Measurements from ENCODE around the gene AGBL1.

DNA sequence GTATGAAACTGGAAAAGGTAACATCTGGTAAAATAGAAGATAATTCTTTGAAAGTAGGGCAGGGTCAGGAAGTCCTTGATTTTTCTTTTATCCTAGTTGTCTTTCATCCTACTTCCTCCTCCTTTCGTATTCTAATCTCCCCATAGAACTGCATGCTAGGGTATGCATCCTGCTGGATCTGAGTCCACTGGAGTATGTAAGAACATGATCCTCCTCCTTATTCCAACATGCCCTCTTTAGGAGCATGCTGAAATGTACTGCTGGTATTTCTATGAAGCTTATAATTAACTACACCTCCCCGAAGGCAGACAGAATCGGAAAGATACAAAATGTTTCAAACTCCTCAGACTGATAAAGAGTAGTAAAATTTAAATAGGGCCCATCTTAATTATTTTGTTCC is 493.8 kb downstream of the AGBL1 start:
- TF ChIP-seq POLR2AphosphoS5 (IDR thresholded peaks at IDR 0.05; ENCODE audit: low read depth) = no peak
- TF ChIP-seq, protein P1, sequence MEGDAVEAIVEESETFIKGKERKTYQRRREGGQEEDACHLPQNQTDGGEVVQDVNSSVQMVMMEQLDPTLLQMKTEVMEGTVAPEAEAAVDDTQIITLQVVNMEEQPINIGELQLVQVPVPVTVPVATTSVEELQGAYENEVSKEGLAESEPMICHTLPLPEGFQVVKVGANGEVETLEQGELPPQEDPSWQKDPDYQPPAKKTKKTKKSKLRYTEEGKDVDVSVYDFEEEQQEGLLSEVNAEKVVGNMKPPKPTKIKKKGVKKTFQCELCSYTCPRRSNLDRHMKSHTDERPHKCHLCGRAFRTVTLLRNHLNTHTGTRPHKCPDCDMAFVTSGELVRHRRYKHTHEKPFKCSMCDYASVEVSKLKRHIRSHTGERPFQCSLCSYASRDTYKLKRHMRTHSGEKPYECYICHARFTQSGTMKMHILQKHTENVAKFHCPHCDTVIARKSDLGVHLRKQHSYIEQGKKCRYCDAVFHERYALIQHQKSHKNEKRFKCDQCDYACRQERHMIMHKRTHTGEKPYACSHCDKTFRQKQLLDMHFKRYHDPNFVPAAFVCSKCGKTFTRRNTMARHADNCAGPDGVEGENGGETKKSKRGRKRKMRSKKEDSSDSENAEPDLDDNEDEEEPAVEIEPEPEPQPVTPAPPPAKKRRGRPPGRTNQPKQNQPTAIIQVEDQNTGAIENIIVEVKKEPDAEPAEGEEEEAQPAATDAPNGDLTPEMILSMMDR (conservative IDR thresholded peaks at IDR 0.05; ENCODE audit: low read depth in 2 of 2) = no peak
- TF ChIP-seq ZNF331 (CRISPR knock-in tag; IDR thresholded peaks at IDR 0.05; ENCODE audit: low read depth) = no peak
- no peak for TF ChIP-seq CREB1 (CRISPR knock-in tag; IDR thresholded peaks at IDR 0.05; ENCODE audit: low read depth)
- no peak for TF ChIP-seq EZH2 (IDR thresholded peaks at IDR 0.05; ENCODE audit: low read depth, unreplicated experiment)
- TF ChIP-seq, protein P2, sequence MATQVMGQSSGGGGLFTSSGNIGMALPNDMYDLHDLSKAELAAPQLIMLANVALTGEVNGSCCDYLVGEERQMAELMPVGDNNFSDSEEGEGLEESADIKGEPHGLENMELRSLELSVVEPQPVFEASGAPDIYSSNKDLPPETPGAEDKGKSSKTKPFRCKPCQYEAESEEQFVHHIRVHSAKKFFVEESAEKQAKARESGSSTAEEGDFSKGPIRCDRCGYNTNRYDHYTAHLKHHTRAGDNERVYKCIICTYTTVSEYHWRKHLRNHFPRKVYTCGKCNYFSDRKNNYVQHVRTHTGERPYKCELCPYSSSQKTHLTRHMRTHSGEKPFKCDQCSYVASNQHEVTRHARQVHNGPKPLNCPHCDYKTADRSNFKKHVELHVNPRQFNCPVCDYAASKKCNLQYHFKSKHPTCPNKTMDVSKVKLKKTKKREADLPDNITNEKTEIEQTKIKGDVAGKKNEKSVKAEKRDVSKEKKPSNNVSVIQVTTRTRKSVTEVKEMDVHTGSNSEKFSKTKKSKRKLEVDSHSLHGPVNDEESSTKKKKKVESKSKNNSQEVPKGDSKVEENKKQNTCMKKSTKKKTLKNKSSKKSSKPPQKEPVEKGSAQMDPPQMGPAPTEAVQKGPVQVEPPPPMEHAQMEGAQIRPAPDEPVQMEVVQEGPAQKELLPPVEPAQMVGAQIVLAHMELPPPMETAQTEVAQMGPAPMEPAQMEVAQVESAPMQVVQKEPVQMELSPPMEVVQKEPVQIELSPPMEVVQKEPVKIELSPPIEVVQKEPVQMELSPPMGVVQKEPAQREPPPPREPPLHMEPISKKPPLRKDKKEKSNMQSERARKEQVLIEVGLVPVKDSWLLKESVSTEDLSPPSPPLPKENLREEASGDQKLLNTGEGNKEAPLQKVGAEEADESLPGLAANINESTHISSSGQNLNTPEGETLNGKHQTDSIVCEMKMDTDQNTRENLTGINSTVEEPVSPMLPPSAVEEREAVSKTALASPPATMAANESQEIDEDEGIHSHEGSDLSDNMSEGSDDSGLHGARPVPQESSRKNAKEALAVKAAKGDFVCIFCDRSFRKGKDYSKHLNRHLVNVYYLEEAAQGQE (IDR thresholded peaks at IDR 0.05; ENCODE audit: unreplicated experiment) = no peak
- no peak for TF ChIP-seq JUNB (IDR thresholded peaks at IDR 0.05; ENCODE audit: unreplicated experiment)

All from GM23338 (cell line).